Endodermal cell (in vitro differentiated cells): Measurements from ENCODE around the gene PRR33. TPM values are rescaled to one million over a fixed set of nuclear protein-coding genes. Genes with fewer than 3 reads are reported as not detected.

Experiments
- DNase-seq: peaks from one replicate; pipeline ENCODE4 v3.0.0-alpha.2; 2017
- H3K27ac ChIP-seq: 2 replicates; pipeline ENCODE4 v1.5.1; 2013; ENCODE audit warnings: mild to moderate bottlenecking, low read depth, low read length, moderate library complexity
- H3K27me3 ChIP-seq: 2 replicates; pipeline ENCODE4 v1.6.1; 2013; ENCODE audit warnings: mild to moderate bottlenecking, low read length, moderate library complexity; ENCODE audit not compliant: insufficient read depth, control insufficient read depth, poor library complexity, severe bottlenecking
- H3K36me3 ChIP-seq: 2 replicates; pipeline ENCODE4 v1.7.0; 2013; ENCODE audit warnings: mild to moderate bottlenecking, low read length, moderate library complexity; ENCODE audit not compliant: control insufficient read depth, insufficient read depth
- H3K4me1 ChIP-seq: one replicate; pipeline ENCODE4 v1.7.0; 2013; ENCODE audit warnings: low read length; ENCODE audit not compliant: control insufficient read depth, insufficient read depth
- H3K4me3 ChIP-seq: 2 replicates; pipeline ENCODE4 v1.5.1; 2013; ENCODE audit warnings: mild to moderate bottlenecking, low read length, moderate library complexity
- H3K9ac ChIP-seq: 2 replicates; pipeline ENCODE4 v1.6.1; 2013; ENCODE audit warnings: mild to moderate bottlenecking, low read length, moderate library complexity; ENCODE audit not compliant: poor library complexity, severe bottlenecking; ENCODE audit errors: extremely low read depth
- H3K9me3 ChIP-seq: 2 replicates; pipeline ENCODE4 v1.6.1; 2013; ENCODE audit warnings: mild to moderate bottlenecking, low read length, moderate library complexity; ENCODE audit not compliant: control insufficient read depth
- H3K27ac Mint-ChIP-seq: 2 replicates; pipeline ENCODE4 v1.8.0; 2020; ENCODE audit warnings: mixed read lengths
- H3K27me3 Mint-ChIP-seq: 2 replicates; pipeline ENCODE4 v1.8.0; 2021; ENCODE audit warnings: mild to moderate bottlenecking, mixed read lengths; ENCODE audit not compliant: insufficient read depth
- H3K36me3 Mint-ChIP-seq: 2 replicates; pipeline ENCODE4 v1.8.0; 2020; ENCODE audit warnings: low read depth, mixed read lengths
- H3K4me1 Mint-ChIP-seq: 2 replicates; pipeline ENCODE4 v1.8.0; 2020; ENCODE audit warnings: mixed read lengths
- H3K4me3 Mint-ChIP-seq: 2 replicates; pipeline ENCODE4 v1.8.0; 2020; ENCODE audit warnings: mild to moderate bottlenecking, moderate library complexity, mixed read lengths
- H3K9me3 Mint-ChIP-seq: 2 replicates; pipeline ENCODE4 v1.8.0; 2020; ENCODE audit warnings: mild to moderate bottlenecking, mixed read lengths
- CTCF ChIP-seq: fragments of 200-600 bp; sonication (generic); conservative IDR thresholded peaks from 2 replicates; pipeline ENCODE4 v1.5.0; 2021; ENCODE audit warnings: antibody characterized with exemption, mild to moderate bottlenecking
- WGBS, 2 experiments: methylation state at CpG; one replicate each; pipeline versions ENCODE4 v1.1.5 to v1.1.7; 2013; ENCODE audit warnings: missing lambda C conversion rate in 2 of 2, mixed read lengths in 1 of 2; ENCODE audit not compliant: insufficient coverage in 1 of 2, insufficient read length in 1 of 2; 5-methylcytosine and 5-hydroxymethylcytosine counted together
- total RNA-seq, 2 donors: library from RNA; stranded (reverse); fragmentation: NEBNext Ultra II Directional in 1 of 2; extraction: Animal tissue kit (Norgen Biotek cat#: 25700) in 1 of 2; gene quantifications; 2 replicates in 1 of 2; 3 replicates in 1 of 2; pipeline ENCODE4 v1.2.1, GENCODE V29; 2021

The PRR33 gene
- total RNA-seq, 2 donors from 2014 or later, result not detected

GRCh38 chr11:1938343-1939005, 46.8 kb upstream of the PRR33 start:
- no peaks in the 10 kb centered on the region for H3K27me3 ChIP-seq
- no peak overlapping the region for H3K9ac ChIP-seq
- Mint-ChIP-seq H3K27ac (no peak overlapping the region), H3K27me3 (peaks cover 3% of the 10 kb centered on the region), H3K36me3 (no peaks in the 10 kb centered on the region), H3K4me3 (no peak overlapping the region), H3K4me1 (no peaks in the 10 kb centered on the region), H3K9me3 (no peaks in the 10 kb centered on the region)
- H3K4me3 ChIP-seq, result no peak overlapping the region
- H3K4me1 ChIP-seq, result no peaks in the 10 kb centered on the region
- no peaks in the 10 kb centered on the region for H3K9me3 ChIP-seq
- TF ChIP-seq CTCF, result no peak
- H3K36me3 ChIP-seq, result no peaks in the 10 kb centered on the region
- H3K27ac ChIP-seq, result no peak overlapping the region
- 88 to 94% methylated on average over 17 to 27 of the region's 27 CpGs for WGBS, 2 experiments
- DNase-seq, result no peak

GRCh38 chr11:1937616-1938342, 46.1 kb upstream of the PRR33 start:
- Mint-ChIP-seq H3K36me3 (no peaks in the 10 kb centered on the region), H3K4me1 (no peaks in the 10 kb centered on the region), H3K4me3 (no peak overlapping the region), H3K27ac (no peak overlapping the region), H3K9me3 (no peaks in the 10 kb centered on the region), H3K27me3 (peaks cover 3% of the 10 kb centered on the region)
- WGBS, 2 experiments, result 92% methylated on average over 15 to 35 of the region's 35 CpGs
- no peaks in the 10 kb centered on the region for H3K27me3 ChIP-seq
- H3K9me3 ChIP-seq, result no peaks in the 10 kb centered on the region
- H3K27ac ChIP-seq, result no peak overlapping the region
- H3K4me3 ChIP-seq, result no peak overlapping the region
- H3K4me1 ChIP-seq, result no peaks in the 10 kb centered on the region
- H3K36me3 ChIP-seq, result no peaks in the 10 kb centered on the region
- no peak for TF ChIP-seq CTCF
- H3K9ac ChIP-seq, result no peak overlapping the region
- DNase-seq, result no peak

GRCh38 chr11:1936781-1937615, 45.3 kb upstream of the PRR33 start:
- Histone ChIP-seq H3K27ac (no peak overlapping the region), H3K9ac (no peak overlapping the region), H3K9me3 (no peaks in the 10 kb centered on the region), H3K4me3 (no peak overlapping the region), H3K27me3 (no peaks in the 10 kb centered on the region), H3K36me3 (no peaks in the 10 kb centered on the region), H3K4me1 (no peaks in the 10 kb centered on the region)
- Mint-ChIP-seq H3K4me3 (no peak overlapping the region), H3K27me3 (peaks cover 5% of the 10 kb centered on the region), H3K27ac (no peak overlapping the region), H3K9me3 (no peaks in the 10 kb centered on the region), H3K4me1 (no peaks in the 10 kb centered on the region), H3K36me3 (no peaks in the 10 kb centered on the region)
- TF ChIP-seq CTCF, result no peak
- no peak for DNase-seq
- WGBS, 2 experiments, result 89 to 92% methylated on average over 24 to 34 of the region's 34 CpGs
